Cardiac fibroblast (primary cell): ENCODE data around the gene BRINP3.

ENCODE experiments used
- DNase-seq, 2 donors: peaks; one replicate each; pipeline versions ENCODE4 v3.0.0 to v3.0.0-alpha.2; 2010; ENCODE audit warnings: low read depth in 2 of 2
- H3K4me3 ChIP-seq, 2 donors: replicated peaks in 1 of 2; 1 replicate in 1 of 2; 2 replicates in 1 of 2; pipeline ENCODE4 v1.5.1; 2011; ENCODE audit warnings: low read depth in 2 of 2, low read length in 2 of 2, mild to moderate bottlenecking in 2 of 2, moderate library complexity in 1 of 2
- CTCF ChIP-seq: IDR thresholded peaks from one replicate; pipeline ENCODE4 v1.5.1; 2011; ENCODE audit warnings: low read depth, mild to moderate bottlenecking, low read length, inconsistent platforms

BRINP3 gene

GRCh38 chr1:190196020-190196419 is 281.6 kb downstream of the BRINP3 start:
- DNase-seq, result no peak
- no peak overlapping the region for H3K4me3 ChIP-seq
- no peak for TF ChIP-seq CTCF

- H3K4me3 ChIP-seq, result no peak overlapping the region
- TF ChIP-seq CTCF, result no peak
- no peak for DNase-seq
Observed at GRCh38 chr1:190193508-190194115, 284.1 kb downstream of the BRINP3 start.

GRCh38 chr1:190192627-190193026 is 285.0 kb downstream of the BRINP3 start:
- no peak overlapping the region for H3K4me3 ChIP-seq
- TF ChIP-seq CTCF, result no peak
- no peak for DNase-seq

GRCh38 chr1:190183588-190183987 is 294.1 kb downstream of the BRINP3 start:
- peak in 1 of 2 donors; percentile 15 for DNase-seq
- no peak for TF ChIP-seq CTCF

GRCh38 chr1:190179817-190180216 is 297.8 kb downstream of the BRINP3 start:
- DNase-seq, result peak; percentile 9 to 57
- TF ChIP-seq CTCF, result no peak

More at GRCh38 chr1:190183588-190183987, 294.1 kb downstream of the BRINP3 start:
- no peak overlapping the region for H3K4me3 ChIP-seq

GRCh38 chr1:190178827-190179226 is 298.8 kb downstream of the BRINP3 start:
- no peak for DNase-seq
- no peak overlapping the region for H3K4me3 ChIP-seq
- TF ChIP-seq CTCF, result no peak

More at GRCh38 chr1:190179817-190180216, 297.8 kb downstream of the BRINP3 start:
- H3K4me3 ChIP-seq, result no peak overlapping the region

GRCh38 chr1:190177555-190177954 is 300.1 kb downstream of the BRINP3 start:
- DNase-seq, result no peak
- TF ChIP-seq CTCF, result no peak
- no peak overlapping the region for H3K4me3 ChIP-seq
